HEK293 (cell line): ENCODE data around the gene NAV2.

Experiments used
- KLF1 ChIP-seq: fragments of 450-650 bp; formaldehyde crosslinking; IDR thresholded peaks from 2 replicates; pipeline ENCODE4 v1.5.1; 2016; ENCODE audit warnings: missing biosample characterization, missing genetic modification characterization
- MEIS1 ChIP-seq: sonication (generic); formaldehyde crosslinking; IDR thresholded peaks from 2 replicates; pipeline ENCODE4 v1.8.1; 2022; ENCODE audit warnings: missing genetic modification reagents, mild to moderate bottlenecking, borderline replicate concordance
- SP7 ChIP-seq: fragments of 450-650 bp; formaldehyde crosslinking; IDR thresholded peaks from 2 replicates; pipeline ENCODE4 v1.5.1; 2016; ENCODE audit warnings: missing biosample characterization, missing genetic modification characterization
- TCF7L2 ChIP-seq: IDR thresholded peaks from 2 replicates; pipeline ENCODE4 v1.6.1; 2011; ENCODE audit warnings: low read depth, mild to moderate bottlenecking, inconsistent platforms, low read length, moderate library complexity, borderline replicate concordance
- ZNF121 ChIP-seq: fragments of 450-650 bp; formaldehyde crosslinking; IDR thresholded peaks from 2 replicates; pipeline ENCODE4 v1.5.1; 2016; ENCODE audit warnings: missing biosample characterization, missing genetic modification characterization

DNA sequence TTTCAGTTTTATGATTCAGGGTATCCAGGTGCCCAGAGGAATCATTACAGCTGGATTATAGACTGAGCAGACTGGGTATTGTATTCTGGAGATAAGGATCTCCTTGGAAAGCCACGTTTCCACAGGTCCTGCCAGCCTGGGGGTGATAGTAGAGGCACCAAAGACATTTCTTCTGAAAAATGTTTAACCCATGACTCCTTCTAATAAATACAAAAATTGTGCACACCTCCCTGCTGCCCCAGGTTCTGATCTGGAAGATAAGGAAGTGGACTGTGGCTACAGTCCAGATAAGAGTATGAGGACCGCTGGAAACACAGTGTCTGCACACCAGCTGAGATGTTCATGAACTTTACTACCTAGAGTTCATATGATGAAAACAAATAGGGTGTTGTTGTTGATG is 255.2 kb downstream of the NAV2 start:
- TF ChIP-seq ZNF121 (tag by site-specific recombination) (no peak), SP7 (tag by site-specific recombination) (no peak), TCF7L2 (no peak), MEIS1 (no peak), KLF1 (tag by site-specific recombination) (no peak)
